ENCODE data around the gene GANC. TPM values are rescaled to one million over a fixed set of nuclear protein-coding genes. Genes with fewer than 3 reads are reported as not detected.

Gene GANC
- total RNA-seq, 1 experiment from 2014 or later, result 15.8 TPM

DNA sequence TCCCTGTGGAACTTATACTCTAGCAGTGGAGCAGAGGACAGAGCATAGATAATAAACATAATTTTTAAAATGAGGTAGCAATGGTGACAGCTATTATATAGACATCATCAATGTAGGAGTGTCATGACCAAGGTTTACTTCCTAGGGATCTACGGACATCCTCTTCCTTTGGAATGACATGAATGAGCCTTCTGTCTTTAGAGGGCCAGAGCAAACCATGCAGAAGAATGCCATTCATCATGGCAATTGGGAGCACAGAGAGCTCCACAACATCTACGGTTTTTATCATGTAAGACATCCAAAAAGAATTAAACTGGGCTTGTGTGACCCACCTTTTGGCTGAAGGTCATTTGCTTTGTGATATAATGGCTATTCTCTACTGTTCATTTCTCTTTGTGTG is 56.2 kb downstream of the GANC start:
- Histone ChIP-seq H3K79me2 (ENCODE audit: insufficient read depth, low read length) (no peaks in the 10 kb centered on the region), H2BK120ac (ENCODE audit: low read depth, low read length, poor library complexity, severe bottlenecking) (no peak overlapping the region), H4K20me1 (ENCODE audit: control insufficient read depth, insufficient read depth, insufficient read length) (no peaks in the 10 kb centered on the region), H3K56ac (ENCODE audit: insufficient read length, low read depth, low read length) (no peak overlapping the region), H3K4ac (ENCODE audit: low read depth, low read length) (no peak overlapping the region), H4K5ac (ENCODE audit: insufficient read length, low read depth, low read length) (no peak overlapping the region), H3K14ac (ENCODE audit: insufficient read depth, low read length) (no peak overlapping the region), H3K18ac (ENCODE audit: insufficient read length, low read depth, low read length) (no peak overlapping the region), H2BK5ac (ENCODE audit: insufficient read length, low read length) (no peak overlapping the region), H3K27ac (ENCODE audit: insufficient read length, low read depth, low read length) (no peak overlapping the region), H3T11ph (ENCODE audit: low read length) (no peak overlapping the region), H2AK5ac (ENCODE audit: insufficient read length, low read length) (no peak overlapping the region), H4K8ac (replicated peaks; ENCODE audit: insufficient read length, low read depth, low read length) (no peak overlapping the region), H2AFZ (ENCODE audit: low read length) (no peak overlapping the region), H3K4me2 (ENCODE audit: insufficient read depth, insufficient read length, low read length) (no peak overlapping the region), H2BK12ac (ENCODE audit: insufficient read length, low read depth, low read length) (no peak overlapping the region), H2BK15ac (ENCODE audit: low read depth, low read length) (no peak overlapping the region), H3K9me3 (ENCODE audit: control insufficient read depth, low read depth, low read length) (no peaks in the 10 kb centered on the region), H3K9ac (ENCODE audit: extremely low read depth, insufficient read length, low read length) (no peak overlapping the region), H3K23ac (ENCODE audit: insufficient read length, low read depth, low read length) (no peak overlapping the region), H2BK20ac (ENCODE audit: low read depth, low read length, poor library complexity, severe bottlenecking) (no peak overlapping the region), H4K91ac (ENCODE audit: insufficient read length, low read depth, low read length) (no peak overlapping the region), H3K4me1 (ENCODE audit: insufficient read depth, low read length) (no peaks in the 10 kb centered on the region), H3K79me1 (ENCODE audit: insufficient read depth, low read depth, low read length, poor library complexity, severe bottlenecking) (no peaks in the 10 kb centered on the region), H3K27me3 (ENCODE audit: insufficient read depth, low read length) (no peaks in the 10 kb centered on the region), H3K23me2 (ENCODE audit: insufficient read length, low read depth, low read length, poor library complexity, severe bottlenecking) (no peaks in the 10 kb centered on the region)
- TF ChIP-seq CTCF (conservative IDR thresholded peaks at IDR 0.05), result no peak
- no peak for DNase-seq
- WGBS (ENCODE audit: extremely low coverage, insufficient read length, low lambda C conversion rate), result no CpG with 5 or more reads among the region's 2 CpGs
- H3K27me3 Mint-ChIP-seq (ENCODE audit: low read depth), result no peaks in the 10 kb centered on the region
- no peak overlapping the region for H3K4me3 Mint-ChIP-seq
- H3K4me1 Mint-ChIP-seq, result no peaks in the 10 kb centered on the region
- no peaks in the 10 kb centered on the region for H3K9me3 Mint-ChIP-seq
- H3K27ac Mint-ChIP-seq, result no peak overlapping the region
- H3K36me3 Mint-ChIP-seq (ENCODE audit: insufficient read depth in 1 of 3, low read depth in 3 of 3), result no peaks in the 10 kb centered on the region
